Smooth muscle cell of bladder (primary cell): Measurements from ENCODE around the gene IL23R. TPM values are rescaled to one million over a fixed set of nuclear protein-coding genes. Genes with fewer than 3 reads are reported as not detected.

Source experiments
- total RNA-seq: library from RNA; depleted of rRNA; stranded (reverse); fragments of >200 nt; gene quantifications from 2 replicates; pipeline ENCODE4 v1.2.3, GENCODE V29; 2014

Gene IL23R
- under 0.01 TPM in 1 of 2 replicates, not detected in the other for total RNA-seq

GRCh38 chr1:67166196-67166595 is at the start of gene IL23R:
IL23R (plus strand) TSS chr1:67166454; CDS start chr1:67168121, 1,667 bp downstream.

GRCh38 chr1:67134695-67135094 is 31.6 kb upstream of the IL23R start, which contains the start of gene C1orf141:
C1orf141 (minus strand) TSS chr1:67134970; CDS start chr1:67127240, 7,730 bp downstream.

GRCh38 chr1:67307251-67308060 is 141.2 kb downstream of the IL23R start, which contains the start of gene IL12RB2:
IL12RB2 (plus strand) TSS chr1:67307873; CDS start chr1:67320369, 12,496 bp downstream.

Other genes starting within 250 kb of the IL23R start
- gene DNAI4, start 241.6 kb upstream of the IL23R start, total RNA-seq = 5.5 and 11.8 TPM in 2 replicates
- 21.9 and 27.0 TPM in 2 replicates for gene MIER1, start 241.5 kb upstream of the IL23R start, total RNA-seq
- gene SLC35D1, start 112.3 kb upstream of the IL23R start, total RNA-seq = 17.7 and 18.1 TPM in 2 replicates
- not detected in 2 replicates for gene C1orf141, start 31.5 kb upstream of the IL23R start, total RNA-seq
- not detected in 2 replicates for gene IL12RB2, start 141.4 kb downstream of the IL23R start, total RNA-seq